Measurements from ENCODE around the gene NBDY.
"Not testable (repeated sequence)": the region's sequence is repeated elsewhere in the genome, so short reads cannot be mapped to it uniquely, and the experiment has no call there.

Gene NBDY

DNA sequence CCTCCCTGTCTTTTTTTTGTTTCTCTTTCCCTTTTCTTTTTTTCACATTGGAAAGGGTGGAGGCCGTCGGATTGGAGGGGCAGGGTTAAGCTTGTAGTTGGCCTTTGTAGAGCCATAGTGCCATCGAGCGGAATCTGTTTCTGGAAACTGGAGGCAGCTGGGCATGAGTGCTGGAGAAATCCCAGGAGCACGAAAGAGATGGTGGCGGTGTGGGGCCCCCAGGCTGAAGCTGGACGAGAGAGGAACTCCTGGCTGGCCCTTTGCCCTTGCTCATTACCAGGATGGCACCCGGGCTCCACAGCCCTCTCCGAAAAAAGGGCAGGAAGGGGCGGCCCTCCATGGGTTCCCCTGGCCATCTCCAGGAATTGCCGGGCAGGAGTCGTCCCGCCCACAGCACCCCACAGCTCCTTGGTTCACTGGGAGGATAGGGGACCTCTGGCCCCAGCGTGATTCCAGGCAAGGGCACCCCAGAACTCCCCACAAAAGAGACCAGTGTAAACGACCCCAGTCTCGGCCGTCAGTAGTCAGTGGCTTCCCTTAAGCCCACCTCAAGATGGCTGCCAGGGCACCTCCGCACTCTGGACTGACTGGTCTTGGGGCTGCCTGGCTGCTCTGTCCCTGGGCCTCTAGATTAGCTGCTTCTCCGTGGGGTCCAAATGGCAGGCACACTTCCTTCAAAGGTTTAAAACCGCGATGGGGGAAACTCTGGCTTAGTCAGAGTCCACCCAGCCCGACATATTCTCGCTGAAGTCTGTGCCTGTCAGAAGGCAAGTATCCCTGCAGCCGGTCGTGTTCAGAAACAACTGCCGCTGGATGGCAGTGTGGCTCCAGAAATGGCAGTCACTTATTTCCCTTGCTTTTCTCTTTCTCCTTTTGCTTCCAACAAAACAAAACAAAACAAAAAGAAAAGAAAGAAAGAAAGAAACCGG is 74.1 kb downstream of the NBDY start:
- no peak for DNase-seq

DNA sequence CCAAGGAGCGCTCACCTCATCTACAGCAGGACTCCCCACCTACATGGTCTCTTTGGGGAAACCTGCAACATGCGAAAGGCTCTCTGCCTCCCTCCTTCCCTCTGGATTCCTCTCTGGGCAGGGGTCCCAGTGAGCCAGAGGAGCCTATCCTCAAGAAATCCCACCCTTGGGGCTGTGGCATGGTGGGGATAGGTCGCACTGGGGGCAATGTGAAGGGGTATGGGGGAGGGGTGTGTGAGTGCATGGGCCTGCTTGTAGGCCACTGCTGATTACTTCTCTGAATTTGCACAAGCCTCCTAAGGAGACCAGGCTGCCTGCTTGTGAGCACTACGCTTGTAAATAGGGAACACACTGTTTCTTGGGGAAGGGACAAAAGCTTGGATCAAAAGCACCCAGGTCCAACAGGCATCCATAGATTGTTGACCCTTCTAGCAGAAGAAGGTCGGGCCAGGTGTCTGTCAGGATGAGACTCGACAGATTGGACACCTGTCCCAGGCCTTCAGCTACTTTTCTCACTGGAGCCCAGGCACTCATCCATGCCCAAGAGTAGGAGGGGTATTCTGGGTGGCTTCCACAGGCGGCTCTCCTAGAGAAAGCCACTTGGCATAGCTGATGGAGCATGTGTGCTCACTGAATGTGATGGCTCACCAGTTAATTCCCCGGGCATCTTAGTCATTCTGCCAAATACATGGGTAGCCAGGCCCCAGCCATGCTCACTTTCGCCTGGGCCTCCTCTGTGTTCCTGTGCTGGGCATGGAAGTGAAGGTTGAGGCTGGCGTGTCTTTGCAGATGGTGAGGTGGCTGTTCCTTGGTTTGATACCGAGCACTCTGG is 75.0 kb downstream of the NBDY start:
- DNase-seq, result no peak

DNA sequence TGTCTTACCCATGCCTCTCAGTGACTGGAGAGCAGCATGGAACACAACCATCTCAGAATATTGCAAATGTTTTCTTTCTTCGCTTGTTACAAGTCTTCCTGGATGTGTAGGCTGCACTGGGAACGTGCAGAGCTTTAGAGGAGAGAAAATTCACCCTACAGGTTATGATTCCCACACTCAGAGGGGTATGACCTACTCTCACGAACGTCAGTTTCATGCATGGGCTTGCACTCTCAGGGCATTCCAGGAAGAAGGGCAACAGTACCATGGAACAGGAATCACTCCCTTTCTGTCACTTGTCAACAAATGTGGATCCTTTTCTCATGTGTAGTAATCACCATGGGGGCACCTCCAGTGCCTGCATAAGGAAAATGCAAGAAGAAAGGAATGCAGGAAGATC is 75.8 kb downstream of the NBDY start:
- DNase-seq, result no peak

DNA sequence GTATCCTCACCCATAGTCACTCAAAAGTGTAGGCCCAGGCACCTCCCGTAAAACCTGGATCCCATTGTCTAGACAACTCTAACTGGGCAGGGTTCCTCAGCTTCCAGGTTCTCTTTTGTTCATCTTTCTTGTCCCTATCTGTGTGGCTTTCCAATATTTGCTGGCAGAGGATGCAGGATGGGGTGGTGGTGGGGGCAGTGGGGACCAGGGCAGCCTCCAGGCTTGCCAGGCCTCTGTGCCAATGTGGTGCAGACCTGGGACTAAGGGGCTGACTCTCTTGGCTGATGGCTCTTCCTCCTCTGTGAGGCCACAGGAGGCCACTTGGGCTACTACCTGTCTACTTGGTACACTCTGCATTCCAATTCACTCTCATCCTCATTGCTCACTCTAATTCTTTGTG is 76.4 kb downstream of the NBDY start:
- no peak for DNase-seq

DNA sequence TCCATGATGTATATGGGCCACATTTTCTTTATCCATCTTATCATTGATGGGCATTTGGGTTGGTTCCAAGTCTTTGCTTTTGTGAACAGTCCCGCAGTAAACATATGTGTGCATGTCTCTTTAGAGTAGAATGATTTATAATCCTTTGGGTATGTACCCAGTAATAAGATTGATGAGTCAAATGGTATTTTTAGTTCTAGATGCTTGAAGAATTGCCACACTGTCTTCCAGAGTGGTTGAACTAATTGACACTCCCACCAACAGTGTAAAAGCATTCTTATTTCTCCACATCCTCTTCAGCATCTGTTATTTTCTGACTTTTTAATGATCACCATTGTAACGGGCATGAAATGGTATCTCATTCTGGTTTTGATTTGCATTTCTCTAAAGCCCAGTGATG is 77.1 kb downstream of the NBDY start:
- not testable (repeated sequence) for DNase-seq

DNA sequence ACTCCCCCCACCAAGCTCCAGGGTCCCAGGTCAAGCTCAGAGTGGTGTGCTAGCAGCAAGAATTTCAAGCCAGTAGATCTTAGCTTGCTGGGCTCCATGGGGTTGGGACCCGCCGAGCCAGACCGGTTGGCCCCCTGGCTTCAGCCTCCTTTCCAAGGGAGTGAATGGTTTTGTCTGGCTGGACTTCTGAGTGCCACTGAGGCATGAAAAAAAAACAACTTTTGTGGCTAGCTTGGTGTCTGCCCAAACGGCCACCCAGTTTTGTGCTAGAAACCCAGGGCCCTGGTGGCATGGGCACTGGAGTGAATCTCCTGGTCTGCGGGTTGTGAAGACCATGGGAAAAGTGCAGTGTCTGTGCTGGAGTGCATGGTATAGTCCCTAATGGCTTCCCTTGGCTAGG is 82.6 kb downstream of the NBDY start:
- no peak for DNase-seq

DNA sequence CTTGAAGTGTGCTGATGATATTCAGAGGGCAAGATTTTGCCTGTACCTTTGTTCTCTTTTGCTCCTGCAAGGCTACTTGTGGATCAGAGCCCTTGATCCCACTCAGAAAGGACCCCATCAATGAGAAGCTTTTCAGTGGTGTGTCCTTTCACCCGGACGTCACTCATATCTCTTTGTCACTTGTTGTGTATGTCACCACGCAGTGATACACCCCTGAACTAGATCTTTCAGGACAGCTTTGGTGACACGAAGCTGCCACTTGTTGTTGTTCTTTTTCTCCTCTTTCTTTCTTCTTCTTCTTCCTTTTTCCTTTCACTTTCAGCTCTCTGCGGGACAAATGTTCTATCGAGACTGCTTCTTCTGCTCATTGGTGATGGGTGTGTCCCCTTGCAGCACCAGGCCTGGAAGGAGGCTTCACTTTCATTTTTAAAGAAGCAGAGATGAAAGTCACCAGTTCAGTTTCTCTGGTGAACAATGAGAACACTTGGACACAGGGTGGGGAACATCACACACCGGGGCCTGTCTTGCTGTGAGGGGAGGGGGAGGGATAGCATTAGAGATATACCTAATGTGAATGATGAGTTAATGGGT is 83.6 kb downstream of the NBDY start:
- DNase-seq, result no peak

DNA sequence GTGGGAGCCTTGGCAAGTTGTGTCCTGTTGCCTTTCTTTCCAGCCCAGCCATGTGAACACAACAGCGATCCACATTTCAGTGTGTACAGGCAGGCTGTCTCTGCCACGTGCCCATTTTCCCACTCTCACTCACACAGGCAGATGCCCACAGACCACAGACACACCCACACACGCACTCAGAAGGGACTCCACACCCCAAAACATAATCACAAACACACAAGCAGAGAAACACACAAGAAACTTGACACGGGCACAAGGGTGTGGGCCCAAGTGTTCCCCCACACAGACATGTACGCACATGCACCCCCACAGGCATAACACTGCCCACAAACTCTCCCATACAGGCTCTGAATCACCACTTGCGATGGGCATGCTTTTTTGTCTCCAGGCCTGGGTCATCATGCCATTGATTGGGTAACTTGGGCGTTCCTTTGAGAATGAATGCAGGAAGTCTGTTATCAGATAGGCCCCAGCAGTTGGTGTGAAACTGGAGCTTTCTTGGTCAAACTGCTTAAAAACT is 84.3 kb downstream of the NBDY start:
- no peak for DNase-seq

DNA sequence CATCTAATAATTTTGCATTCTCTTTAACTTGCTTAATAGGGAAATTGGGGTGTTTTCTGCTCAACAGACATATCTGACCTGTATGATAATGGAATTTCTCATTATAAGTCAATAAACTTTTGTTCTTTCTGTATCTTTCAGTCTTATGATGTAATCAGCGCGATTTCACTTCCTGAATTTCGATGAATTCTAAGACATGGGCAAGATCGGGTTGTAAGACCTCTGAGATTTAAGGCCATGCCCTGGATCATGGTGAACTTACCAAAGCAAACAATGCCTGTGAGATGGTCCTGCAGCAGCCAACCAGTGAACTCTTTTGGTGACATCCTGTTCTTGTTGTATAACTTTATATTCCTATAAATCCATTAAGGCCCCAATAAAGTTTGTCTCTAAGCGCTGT is 88.1 kb downstream of the NBDY start:
- no peak for DNase-seq

DNA sequence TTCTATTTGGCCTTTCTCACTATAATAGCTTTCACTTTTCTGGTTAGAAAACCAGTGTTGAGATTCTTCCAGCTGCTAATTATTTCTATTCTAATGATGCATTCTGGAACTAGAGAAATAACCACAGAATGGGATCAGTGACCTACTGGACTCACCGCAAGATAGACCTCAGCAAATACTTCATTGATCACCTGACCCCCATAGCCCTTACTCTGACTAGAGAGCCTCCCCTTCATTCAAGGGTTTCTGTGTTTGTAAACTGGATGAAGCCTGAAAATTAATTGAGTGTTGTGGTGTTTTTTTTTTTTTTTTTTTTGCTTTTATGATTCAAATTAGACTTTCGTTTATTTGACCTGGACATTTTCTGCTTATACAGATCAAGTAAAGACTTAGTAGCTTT is 97.0 kb downstream of the NBDY start:
- DNase-seq, result no peak

DNA sequence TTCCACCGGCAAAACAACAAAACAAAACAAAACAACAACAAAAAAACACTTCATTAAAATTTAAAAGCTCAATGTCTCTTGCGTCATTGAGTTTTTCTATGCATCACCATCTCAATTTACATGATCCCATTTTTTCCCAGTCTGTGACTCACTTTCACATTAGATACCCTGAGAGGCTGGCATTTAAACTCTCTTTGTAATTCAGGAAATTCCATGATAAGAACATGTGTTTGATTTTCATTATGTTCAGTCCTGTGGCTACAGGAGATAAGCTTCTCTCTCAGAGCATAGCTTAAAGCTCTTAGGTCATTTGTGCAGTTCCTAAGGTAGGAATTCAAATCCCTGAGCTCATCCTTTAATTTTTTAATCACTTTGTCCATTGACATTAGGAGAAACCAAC is 104.6 kb downstream of the NBDY start:
- no peak for DNase-seq

DNA sequence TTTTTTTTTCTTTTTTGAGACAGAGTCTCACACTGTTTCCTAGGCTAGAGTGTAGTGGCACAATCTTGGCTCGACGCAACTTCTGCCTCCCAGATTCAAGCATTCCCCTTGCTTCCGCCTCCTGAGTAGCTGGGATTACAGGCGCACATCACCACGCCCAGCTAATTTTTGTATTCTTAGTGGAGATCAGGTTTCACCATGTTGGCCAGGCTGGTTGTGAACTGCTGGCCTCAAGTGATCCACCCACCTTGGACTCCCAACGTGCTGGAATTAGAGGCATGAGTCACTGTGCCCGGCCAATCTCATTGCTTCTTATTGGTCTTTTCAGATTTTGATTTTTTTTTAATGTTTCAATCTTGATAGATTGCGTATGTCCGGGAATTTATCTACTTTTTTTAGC is 124.4 kb downstream of the NBDY start:
- no peak for DNase-seq

DNA sequence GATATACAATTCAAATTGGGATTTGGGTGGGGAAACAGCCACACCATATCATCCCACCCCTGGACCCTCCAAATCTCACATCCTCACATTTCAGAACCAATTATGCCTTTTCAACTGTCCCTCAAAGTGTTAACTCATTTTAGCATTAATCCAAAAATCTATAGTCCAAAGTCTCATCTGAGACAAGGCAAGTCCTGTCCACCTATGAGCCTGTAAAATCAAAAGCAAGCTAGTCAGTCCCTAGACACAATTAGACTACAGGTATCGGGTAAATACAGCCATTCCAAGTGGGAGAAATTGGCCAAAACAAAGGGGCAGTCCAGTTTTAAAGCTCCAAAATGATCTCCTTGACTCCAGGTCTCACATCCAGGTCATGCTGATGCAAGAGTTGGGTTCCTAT is 128.0 kb downstream of the NBDY start:
- DNase-seq, result no peak

DNA sequence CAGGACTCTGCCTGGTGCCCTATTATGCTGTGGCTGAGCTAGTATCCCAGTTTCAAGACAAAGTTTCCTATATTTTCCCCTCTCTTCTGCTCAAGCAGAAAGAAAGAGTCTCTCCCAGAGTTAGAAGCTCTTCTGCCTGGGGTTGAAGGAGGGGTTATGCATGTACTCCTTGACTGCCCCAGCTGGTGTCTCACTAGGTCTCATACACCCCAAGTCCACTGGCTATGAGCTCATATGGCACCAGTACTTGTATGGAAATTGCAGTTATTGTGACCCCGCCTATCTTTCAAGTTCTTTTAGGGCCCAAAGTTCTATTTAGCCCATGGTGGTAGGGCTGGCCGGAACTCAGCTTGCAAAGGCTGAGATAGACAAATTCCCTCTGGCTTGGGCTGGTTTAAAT is 131.8 kb downstream of the NBDY start:
- DNase-seq, result no peak
